GM12873 (cell line): ENCODE data around the gene CSF2.

Experiments used
- TF ChIP-seq, protein P1 (sequence below): IDR thresholded peaks from 2 replicates; pipeline ENCODE4 v1.5.1; 2012; ENCODE audit warnings: low read depth, mild to moderate bottlenecking, moderate library complexity, low read length, control low read depth; ENCODE audit not compliant: insufficient read depth; ENCODE audit errors: missing control alignments

CSF2 gene

DNA sequence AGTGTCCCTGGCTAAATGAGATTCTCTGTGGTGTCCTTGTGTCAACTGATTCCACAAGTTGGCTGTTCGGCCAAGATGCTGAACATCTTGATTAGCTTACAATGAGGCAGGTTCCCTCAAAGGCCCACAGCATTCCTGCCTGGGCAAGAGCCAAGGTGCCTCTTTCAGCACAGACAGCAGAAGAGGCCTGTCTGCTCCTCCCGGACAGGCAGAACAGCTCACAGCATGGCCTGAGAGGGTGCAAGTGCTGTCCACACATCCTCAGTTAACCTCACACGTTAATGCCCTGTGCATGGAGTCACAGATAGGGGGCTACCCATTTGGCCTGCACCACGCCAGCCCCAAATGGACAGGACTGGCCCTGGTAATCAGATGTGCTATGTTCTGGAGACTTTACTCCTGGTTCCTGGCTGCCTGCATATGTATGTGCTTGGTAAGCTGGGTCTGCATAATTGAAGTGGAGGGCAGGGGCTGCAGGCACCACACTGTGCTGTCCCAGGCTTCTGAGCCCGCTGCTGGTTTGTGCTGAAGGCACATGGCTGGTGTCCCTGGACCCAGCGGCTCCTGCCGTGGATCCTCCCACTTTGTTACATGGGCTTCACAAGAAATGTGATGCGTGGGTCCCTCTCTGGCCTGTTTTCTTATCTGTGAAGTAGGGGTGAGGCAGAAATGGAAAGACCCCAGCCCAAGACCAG is 8.9 kb downstream of the CSF2 start:
- TF ChIP-seq, protein P1, sequence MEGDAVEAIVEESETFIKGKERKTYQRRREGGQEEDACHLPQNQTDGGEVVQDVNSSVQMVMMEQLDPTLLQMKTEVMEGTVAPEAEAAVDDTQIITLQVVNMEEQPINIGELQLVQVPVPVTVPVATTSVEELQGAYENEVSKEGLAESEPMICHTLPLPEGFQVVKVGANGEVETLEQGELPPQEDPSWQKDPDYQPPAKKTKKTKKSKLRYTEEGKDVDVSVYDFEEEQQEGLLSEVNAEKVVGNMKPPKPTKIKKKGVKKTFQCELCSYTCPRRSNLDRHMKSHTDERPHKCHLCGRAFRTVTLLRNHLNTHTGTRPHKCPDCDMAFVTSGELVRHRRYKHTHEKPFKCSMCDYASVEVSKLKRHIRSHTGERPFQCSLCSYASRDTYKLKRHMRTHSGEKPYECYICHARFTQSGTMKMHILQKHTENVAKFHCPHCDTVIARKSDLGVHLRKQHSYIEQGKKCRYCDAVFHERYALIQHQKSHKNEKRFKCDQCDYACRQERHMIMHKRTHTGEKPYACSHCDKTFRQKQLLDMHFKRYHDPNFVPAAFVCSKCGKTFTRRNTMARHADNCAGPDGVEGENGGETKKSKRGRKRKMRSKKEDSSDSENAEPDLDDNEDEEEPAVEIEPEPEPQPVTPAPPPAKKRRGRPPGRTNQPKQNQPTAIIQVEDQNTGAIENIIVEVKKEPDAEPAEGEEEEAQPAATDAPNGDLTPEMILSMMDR = no peak

DNA sequence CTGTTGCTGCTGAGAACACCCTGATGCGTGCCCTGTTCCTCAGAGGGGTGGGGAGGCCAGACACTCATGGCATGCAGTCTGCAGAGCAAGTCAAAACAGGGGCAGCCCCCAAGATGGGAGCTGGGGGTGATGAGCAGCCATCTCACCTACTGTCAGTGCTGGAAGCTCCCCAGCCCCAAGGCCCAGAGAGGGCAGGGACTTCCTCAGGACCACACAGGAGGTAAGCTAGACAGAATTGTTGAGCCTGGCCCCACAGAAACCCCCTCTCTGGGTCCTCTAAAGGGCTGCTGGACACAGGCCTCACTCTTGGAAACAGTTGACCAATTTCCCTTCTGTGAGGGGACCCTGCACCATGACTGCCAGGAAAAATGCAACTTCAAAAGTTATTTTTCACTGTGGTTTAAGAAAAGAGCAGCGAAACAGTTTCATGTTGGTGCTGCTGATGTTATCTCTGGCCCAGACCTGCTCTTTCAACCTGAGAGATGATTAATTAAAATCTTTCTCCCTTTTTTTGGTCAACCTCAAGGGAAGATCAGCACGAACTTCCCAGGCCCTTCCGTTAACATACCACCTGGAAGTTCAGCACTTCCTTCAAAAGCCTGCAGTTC is 9.6 kb downstream of the CSF2 start:
- TF ChIP-seq, protein P1 = no peak

DNA sequence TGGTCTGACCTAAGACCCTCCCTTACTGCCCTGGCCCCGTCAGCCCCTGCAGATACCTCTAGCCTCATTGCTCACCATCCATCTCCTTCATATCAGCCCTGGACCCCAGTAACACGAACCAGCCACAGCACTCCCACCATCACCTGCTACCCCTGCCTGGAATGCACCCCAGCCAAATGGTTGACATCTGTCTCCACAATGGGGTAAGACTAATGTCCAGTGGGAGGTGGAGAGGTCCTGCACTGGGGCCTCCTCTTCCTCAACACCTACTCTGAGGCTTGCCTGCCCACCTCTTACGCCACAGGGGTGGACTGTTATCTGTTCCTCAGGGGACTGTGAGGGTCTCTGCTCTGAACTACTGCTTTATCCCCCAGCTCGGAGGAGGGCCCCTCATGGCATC is 12.1 kb downstream of the CSF2 start:
- TF ChIP-seq, protein P1 = no peak

DNA sequence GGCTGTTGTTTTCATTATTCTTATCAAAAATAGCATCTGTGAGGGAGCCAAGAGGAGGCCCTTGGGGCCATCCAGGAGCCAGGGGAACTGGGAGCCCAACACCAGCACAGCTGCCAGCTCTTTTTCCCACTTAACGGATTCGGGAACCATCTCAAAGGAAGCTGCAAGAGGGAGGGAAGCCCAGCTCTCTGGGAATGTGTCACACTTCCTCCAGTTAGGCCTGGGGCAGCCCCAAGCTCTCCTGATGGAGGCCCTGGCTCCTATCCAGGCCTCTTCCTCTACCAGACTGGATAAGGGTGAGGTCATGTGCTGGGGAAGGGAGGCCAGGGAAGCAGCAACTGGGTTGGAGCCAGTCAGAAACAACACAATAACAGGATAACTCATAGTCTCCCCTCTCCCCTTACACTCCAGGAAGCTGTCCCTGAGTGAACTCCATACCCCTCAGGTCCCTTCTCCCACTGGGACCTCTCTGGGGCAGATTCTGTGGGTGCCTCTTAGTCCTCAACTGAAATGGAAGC is 12.7 kb downstream of the CSF2 start:
- TF ChIP-seq, protein P1 = no peak

DNA sequence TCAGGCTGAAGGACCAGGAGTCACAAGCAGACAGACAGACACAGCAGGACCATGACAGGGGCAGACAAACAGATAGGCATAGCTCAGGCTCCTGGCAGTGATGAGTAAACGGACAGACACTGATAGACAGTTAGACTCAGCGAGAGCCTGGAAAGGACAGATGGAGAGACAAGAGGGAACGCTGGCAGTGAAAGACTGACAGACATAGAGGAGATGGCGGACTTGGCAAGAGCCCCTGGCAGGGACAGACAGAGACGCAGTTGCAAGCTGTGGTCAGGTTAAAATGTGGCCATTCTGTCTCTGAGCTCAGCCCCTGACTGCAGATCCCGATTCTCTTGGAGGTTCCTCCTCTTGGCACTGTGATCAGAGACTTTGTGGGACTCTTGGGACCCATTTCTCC is 13.6 kb downstream of the CSF2 start:
- TF ChIP-seq, protein P1 = no peak

DNA sequence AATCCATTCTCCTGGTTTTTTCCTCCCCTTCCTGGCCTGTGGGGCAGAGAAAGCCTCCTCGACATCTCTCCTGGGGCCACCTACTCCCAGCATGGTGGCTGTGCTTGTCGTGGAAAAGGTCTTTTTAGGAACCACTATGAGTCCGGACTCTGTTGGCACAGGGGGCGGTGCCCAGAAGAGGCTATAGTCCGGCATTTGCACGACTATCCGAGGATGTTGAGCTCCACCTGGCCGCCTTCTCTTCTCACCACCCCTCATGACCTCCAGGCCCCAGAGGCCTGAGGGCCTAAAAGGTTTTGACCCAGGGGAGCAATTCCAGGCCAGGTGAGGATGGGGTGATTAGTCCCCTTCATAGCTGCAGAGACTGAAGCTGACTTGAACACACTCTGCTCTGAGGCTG is 14.1 kb downstream of the CSF2 start:
- TF ChIP-seq, protein P1 = no peak

DNA sequence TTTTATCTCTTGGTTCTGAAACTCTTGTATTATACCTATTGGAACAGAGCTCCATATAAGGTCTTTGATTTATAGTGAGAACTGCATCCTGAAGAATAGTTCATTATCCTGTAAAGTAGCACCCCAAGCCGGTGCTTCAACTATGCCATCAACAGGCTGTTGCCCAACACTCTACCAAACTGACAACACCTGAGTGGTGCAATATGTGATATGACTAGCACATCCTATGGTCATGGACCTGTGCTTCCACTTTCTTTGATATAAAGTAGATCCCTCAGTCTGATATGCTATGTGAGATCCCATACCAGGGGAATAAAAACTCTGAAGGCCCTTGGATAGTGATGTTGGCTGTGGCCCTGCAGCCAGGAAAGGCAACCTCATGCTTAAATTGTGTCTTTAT is 15.8 kb downstream of the CSF2 start:
- TF ChIP-seq, protein P1 = no peak
